K562 (cell line): ENCODE results near the gene GULP1.

Experiments used
- JUNB ChIP-seq: fragments of 450-650 bp; formaldehyde crosslinking; conservative IDR thresholded peaks from 2 replicates; pipeline ENCODE4 v1.4.0; 2020; ENCODE audit warnings: mild to moderate bottlenecking
- MTA2 ChIP-seq: fragments of 450-650 bp; IDR thresholded peaks from 2 replicates; pipeline ENCODE4 v1.6.1; 2016; ENCODE audit warnings: low read depth
- MXI1 ChIP-seq: IDR thresholded peaks from 2 replicates; pipeline ENCODE4 v1.6.1; 2011; ENCODE audit warnings: low read depth, mild to moderate bottlenecking, improper control_type of control experiment, low read length
- NFE2 ChIP-seq: IDR thresholded peaks from 2 replicates; pipeline ENCODE4 v1.6.1; 2014; ENCODE audit warnings: antibody characterized with exemption, low read depth
- NFYB ChIP-seq: IDR thresholded peaks from 2 replicates; pipeline ENCODE4 v1.6.1; 2011; ENCODE audit warnings: mild to moderate bottlenecking, moderate library complexity; ENCODE audit not compliant: insufficient read length; ENCODE audit errors: extremely low read depth
- POLR2AphosphoS5 ChIP-seq: IDR thresholded peaks from 2 replicates; pipeline ENCODE4 v1.6.1; 2011; ENCODE audit warnings: mild to moderate bottlenecking, low read depth, low read length, moderate library complexity; ENCODE audit not compliant: control insufficient read depth, insufficient read depth
- RCOR1 ChIP-seq, 2 experiments: IDR thresholded peaks; 2 replicates each; pipeline ENCODE4 v1.6.1; 2012; ENCODE audit warnings: low read depth in 2 of 2, low read length in 2 of 2, borderline replicate concordance in 1 of 2, improper control_type of control experiment in 1 of 2
- ZNF274 ChIP-seq: IDR thresholded peaks from 2 replicates; pipeline ENCODE4 v1.6.1; 2011; ENCODE audit warnings: low read depth, mild to moderate bottlenecking, low read length, moderate library complexity, borderline replicate concordance
- TF ChIP-seq, protein P1 (sequence below), 2 experiments: fragments of 450-650 bp in 1 of 2; sonication (generic) in 1 of 2; formaldehyde crosslinking in 1 of 2; IDR thresholded peaks in 1 of 2; conservative IDR thresholded peaks in 1 of 2; 2 replicates each; pipeline versions ENCODE4 v1.6.1 to v1.8.1; 2016 to 2023; ENCODE audit warnings: mild to moderate bottlenecking in 2 of 2, moderate library complexity in 2 of 2, inconsistent platforms in 1 of 2, missing genetic modification reagents in 1 of 2
- TF ChIP-seq, protein P2 (sequence below), 3 experiments: IDR thresholded peaks in 2 of 3; conservative IDR thresholded peaks in 1 of 3; 2 replicates each; pipeline ENCODE4 v1.5.1; 2011 to 2012; ENCODE audit warnings: low read length in 3 of 3, mild to moderate bottlenecking in 3 of 3, control low read depth in 2 of 3, improper control_type of control experiment in 1 of 3, inconsistent platforms in 1 of 3, low read depth in 1 of 3, mixed read lengths in 1 of 3, moderate library complexity in 1 of 3; ENCODE audit not compliant: insufficient read depth in 2 of 3
- TF ChIP-seq, protein P3 (sequence below), 3 experiments: fragments of 200-800 bp in 1 of 3; fragments of 250-450 bp in 1 of 3; fragments of 450-650 bp in 1 of 3; sonication (Bioruptor Pico) in 1 of 3; sonication (Bioruptor generic) in 1 of 3; formaldehyde crosslinking in 1 of 3; IDR thresholded peaks; 2 replicates each; pipeline versions ENCODE4 v1.6.1 to v1.8.0; 2016 to 2022; ENCODE audit warnings: mild to moderate bottlenecking in 2 of 3, missing genetic modification characterization in 2 of 3, missing compliant biosample characterization in 1 of 3, moderate library complexity in 1 of 3
- TF ChIP-seq, protein P4 (sequence below): fragments of 450-650 bp; IDR thresholded peaks from 2 replicates; pipeline ENCODE4 v1.7.1; 2018; ENCODE audit warnings: mild to moderate bottlenecking, low read depth; ENCODE audit not compliant: partially characterized antibody

DNA sequence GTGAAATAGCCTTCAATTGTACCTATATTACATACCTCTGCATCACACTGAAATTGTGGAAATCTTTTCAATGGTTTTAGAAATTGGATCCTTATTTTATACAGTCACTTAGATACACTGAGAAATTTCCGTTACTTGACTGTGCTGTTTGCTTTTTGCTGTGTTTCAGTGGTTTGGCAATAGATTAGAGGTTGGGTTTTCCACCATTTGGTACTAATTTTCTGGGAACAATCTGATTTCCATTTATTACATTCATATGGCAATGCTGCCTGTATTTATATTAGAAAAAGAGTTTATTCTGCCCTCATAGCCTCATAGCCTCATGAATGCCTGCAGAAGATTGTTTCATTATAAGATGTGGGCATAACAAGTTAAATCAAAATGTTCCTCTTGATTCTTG lies 285.0 kb downstream of the GULP1 start:
- TF ChIP-seq POLR2AphosphoS5 (no peak), NFYB (no peak), MXI1 (no peak), JUNB (CRISPR knock-in tag) (no peak), ZNF274 (no peak), MTA2 (no peak), NFE2 (no peak), RCOR1 (IDR thresholded peaks at IDR 0.05; ENCODE audit: borderline replicate concordance in 1 of 2, low read depth in 2 of 2, low read length in 2 of 2) (no peak)
- TF ChIP-seq, protein P1, sequence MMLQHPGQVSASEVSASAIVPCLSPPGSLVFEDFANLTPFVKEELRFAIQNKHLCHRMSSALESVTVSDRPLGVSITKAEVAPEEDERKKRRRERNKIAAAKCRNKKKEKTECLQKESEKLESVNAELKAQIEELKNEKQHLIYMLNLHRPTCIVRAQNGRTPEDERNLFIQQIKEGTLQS (IDR thresholded peaks at IDR 0.05): no peak
- TF ChIP-seq, protein P1 (CRISPR knock-in tag; conservative IDR thresholded peaks at IDR 0.05): no peak
- TF ChIP-seq, protein P2, sequence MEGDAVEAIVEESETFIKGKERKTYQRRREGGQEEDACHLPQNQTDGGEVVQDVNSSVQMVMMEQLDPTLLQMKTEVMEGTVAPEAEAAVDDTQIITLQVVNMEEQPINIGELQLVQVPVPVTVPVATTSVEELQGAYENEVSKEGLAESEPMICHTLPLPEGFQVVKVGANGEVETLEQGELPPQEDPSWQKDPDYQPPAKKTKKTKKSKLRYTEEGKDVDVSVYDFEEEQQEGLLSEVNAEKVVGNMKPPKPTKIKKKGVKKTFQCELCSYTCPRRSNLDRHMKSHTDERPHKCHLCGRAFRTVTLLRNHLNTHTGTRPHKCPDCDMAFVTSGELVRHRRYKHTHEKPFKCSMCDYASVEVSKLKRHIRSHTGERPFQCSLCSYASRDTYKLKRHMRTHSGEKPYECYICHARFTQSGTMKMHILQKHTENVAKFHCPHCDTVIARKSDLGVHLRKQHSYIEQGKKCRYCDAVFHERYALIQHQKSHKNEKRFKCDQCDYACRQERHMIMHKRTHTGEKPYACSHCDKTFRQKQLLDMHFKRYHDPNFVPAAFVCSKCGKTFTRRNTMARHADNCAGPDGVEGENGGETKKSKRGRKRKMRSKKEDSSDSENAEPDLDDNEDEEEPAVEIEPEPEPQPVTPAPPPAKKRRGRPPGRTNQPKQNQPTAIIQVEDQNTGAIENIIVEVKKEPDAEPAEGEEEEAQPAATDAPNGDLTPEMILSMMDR (IDR thresholded peaks at IDR 0.05 in 2 of 3, conservative IDR thresholded peaks at IDR 0.05 in 1 of 3; ENCODE audit: insufficient read depth in 2 of 3, low read depth in 1 of 3, low read length in 3 of 3): no peak
- TF ChIP-seq, protein P3, sequence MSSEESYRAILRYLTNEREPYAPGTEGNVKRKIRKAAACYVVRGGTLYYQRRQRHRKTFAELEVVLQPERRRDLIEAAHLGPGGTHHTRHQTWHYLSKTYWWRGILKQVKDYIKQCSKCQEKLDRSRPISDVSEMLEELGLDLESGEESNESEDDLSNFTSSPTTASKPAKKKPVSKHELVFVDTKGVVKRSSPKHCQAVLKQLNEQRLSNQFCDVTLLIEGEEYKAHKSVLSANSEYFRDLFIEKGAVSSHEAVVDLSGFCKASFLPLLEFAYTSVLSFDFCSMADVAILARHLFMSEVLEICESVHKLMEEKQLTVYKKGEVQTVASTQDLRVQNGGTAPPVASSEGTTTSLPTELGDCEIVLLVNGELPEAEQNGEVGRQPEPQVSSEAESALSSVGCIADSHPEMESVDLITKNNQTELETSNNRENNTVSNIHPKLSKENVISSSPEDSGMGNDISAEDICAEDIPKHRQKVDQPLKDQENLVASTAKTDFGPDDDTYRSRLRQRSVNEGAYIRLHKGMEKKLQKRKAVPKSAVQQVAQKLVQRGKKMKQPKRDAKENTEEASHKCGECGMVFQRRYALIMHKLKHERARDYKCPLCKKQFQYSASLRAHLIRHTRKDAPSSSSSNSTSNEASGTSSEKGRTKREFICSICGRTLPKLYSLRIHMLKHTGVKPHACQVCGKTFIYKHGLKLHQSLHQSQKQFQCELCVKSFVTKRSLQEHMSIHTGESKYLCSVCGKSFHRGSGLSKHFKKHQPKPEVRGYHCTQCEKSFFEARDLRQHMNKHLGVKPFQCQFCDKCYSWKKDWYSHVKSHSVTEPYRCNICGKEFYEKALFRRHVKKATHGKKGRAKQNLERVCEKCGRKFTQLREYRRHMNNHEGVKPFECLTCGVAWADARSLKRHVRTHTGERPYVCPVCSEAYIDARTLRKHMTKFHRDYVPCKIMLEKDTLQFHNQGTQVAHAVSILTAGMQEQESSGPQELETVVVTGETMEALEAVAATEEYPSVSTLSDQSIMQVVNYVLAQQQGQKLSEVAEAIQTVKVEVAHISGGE (CRISPR knock-in tag; IDR thresholded peaks at IDR 0.05): no peak
- TF ChIP-seq, protein P4, sequence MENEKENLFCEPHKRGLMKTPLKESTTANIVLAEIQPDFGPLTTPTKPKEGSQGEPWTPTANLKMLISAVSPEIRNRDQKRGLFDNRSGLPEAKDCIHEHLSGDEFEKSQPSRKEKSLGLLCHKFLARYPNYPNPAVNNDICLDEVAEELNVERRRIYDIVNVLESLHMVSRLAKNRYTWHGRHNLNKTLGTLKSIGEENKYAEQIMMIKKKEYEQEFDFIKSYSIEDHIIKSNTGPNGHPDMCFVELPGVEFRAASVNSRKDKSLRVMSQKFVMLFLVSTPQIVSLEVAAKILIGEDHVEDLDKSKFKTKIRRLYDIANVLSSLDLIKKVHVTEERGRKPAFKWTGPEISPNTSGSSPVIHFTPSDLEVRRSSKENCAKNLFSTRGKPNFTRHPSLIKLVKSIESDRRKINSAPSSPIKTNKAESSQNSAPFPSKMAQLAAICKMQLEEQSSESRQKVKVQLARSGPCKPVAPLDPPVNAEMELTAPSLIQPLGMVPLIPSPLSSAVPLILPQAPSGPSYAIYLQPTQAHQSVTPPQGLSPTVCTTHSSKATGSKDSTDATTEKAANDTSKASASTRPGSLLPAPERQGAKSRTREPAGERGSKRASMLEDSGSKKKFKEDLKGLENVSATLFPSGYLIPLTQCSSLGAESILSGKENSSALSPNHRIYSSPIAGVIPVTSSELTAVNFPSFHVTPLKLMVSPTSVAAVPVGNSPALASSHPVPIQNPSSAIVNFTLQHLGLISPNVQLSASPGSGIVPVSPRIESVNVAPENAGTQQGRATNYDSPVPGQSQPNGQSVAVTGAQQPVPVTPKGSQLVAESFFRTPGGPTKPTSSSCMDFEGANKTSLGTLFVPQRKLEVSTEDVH: no peak
